ENCODE data around the gene APBA2.

Gene APBA2

DNA sequence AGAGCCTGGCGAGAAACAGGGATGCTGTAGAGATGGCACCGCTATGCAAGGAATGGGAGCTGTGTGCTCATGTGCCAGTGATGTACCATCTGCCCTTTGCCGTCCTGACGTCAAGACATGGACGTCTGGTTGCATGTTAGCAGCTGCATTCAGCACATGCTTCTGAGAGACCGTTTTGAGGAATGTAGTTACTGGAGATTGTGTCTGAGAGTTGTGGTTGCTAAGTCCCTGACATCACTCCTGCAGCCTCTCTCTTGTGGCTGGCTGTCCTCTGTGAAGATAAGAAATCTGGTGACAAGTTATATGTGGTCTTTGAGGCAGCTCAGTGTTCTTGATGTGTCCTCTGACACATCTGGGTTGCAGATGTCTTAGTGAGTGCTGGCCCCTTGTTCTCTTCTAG, 165.1 kb downstream of the APBA2 start:
- no peak overlapping the region for H3K9ac ChIP-seq (ENCODE audit: low read length)
- no peaks in the 10 kb centered on the region for H3K4me1 ChIP-seq (ENCODE audit: control insufficient read depth, insufficient read depth, low read depth, low read length)
- H3K79me1 ChIP-seq (replicated peaks; ENCODE audit: low read length, poor library complexity, severe bottlenecking) = peaks cover 1% of the 10 kb centered on the region
- no peak overlapping the region for H2BK5ac ChIP-seq (ENCODE audit: low read depth, low read length, poor library complexity, severe bottlenecking)
- no peak overlapping the region for H2AFZ ChIP-seq (ENCODE audit: low read depth, low read length)
- no peak overlapping the region for H2AK5ac ChIP-seq (ENCODE audit: low read length, severe bottlenecking)
- H3K4me2 ChIP-seq (ENCODE audit: low read length, poor library complexity, severe bottlenecking) = no peak overlapping the region
- H3K14ac ChIP-seq (ENCODE audit: low read length in 2 of 2) = peak overlapping the region in 1 of 2 experiments; percentile 5
- no peak overlapping the region for H3K4ac ChIP-seq (ENCODE audit: low read depth in 1 of 2, low read length in 2 of 2)
- peaks cover 0 to 7% of the 10 kb centered on the region in 2 experiments for H3K36me3 ChIP-seq (ENCODE audit: control insufficient read depth in 1 of 2, insufficient read depth in 2 of 2, low read depth in 1 of 2, low read length in 2 of 2)
- no peak overlapping the region for H2BK12ac ChIP-seq (ENCODE audit: low read length in 2 of 2)
- no peaks in the 10 kb centered on the region for H3K27me3 ChIP-seq (ENCODE audit: control insufficient read depth in 1 of 2, insufficient read depth in 1 of 2, low read length in 2 of 2)
- no peak overlapping the region for H4K8ac ChIP-seq (ENCODE audit: low read length)
- no peak overlapping the region for H3K4me3 ChIP-seq (ENCODE audit: insufficient read depth in 1 of 2, low read depth in 1 of 2, low read length in 2 of 2)
- no peak overlapping the region for H2BK120ac ChIP-seq (ENCODE audit: low read depth, low read length)
- 86% methylated on average over 6 of the region's 6 CpGs for WGBS
- H3K27ac ChIP-seq (ENCODE audit: low read length, poor library complexity, severe bottlenecking) = no peak overlapping the region
- H3K9me3 ChIP-seq (ENCODE audit: control insufficient read depth, low read length) = no peaks in the 10 kb centered on the region
- H4K91ac ChIP-seq (ENCODE audit: low read length) = no peak overlapping the region
- H2BK15ac ChIP-seq (ENCODE audit: low read depth, poor library complexity, severe bottlenecking) = no peak overlapping the region
- DNase-seq = peak; percentile 61
- H3K23ac ChIP-seq (ENCODE audit: low read length in 2 of 2) = peak overlapping the region in 1 of 2 experiments; percentile 2
- H3K18ac ChIP-seq (ENCODE audit: low read depth in 1 of 2, low read length in 2 of 2) = no peak overlapping the region

DNA sequence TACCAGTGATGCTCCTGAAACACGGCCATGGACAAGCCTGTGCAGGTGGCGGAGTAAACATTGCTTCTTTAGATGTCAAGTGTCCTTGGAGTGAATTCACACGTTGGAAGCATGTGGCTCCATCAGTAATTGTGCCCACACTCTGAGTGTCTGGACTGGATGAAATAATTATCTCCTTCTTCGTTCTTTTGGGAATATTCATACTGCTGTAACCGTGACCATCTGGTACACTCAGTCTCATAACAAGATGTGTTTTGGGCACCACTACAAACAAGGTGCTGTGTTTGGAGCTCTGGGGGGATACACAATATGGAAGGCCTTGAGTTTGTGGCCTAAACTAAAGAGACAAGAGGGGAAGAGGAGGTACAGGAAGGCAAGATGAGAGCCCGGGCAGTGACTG, 165.6 kb downstream of the APBA2 start:
- Histone ChIP-seq H3K4me2 (ENCODE audit: low read length, poor library complexity, severe bottlenecking) (no peak overlapping the region), H3K9ac (ENCODE audit: low read length) (no peak overlapping the region), H3K36me3 (ENCODE audit: control insufficient read depth in 1 of 2, insufficient read depth in 2 of 2, low read depth in 1 of 2, low read length in 2 of 2) (peaks cover 0 to 7% of the 10 kb centered on the region in 2 experiments), H2BK5ac (ENCODE audit: low read depth, low read length, poor library complexity, severe bottlenecking) (no peak overlapping the region), H3K9me3 (ENCODE audit: control insufficient read depth, low read length) (no peaks in the 10 kb centered on the region), H2AFZ (ENCODE audit: low read depth, low read length) (no peak overlapping the region), H3K27me3 (ENCODE audit: control insufficient read depth in 1 of 2, insufficient read depth in 1 of 2, low read length in 2 of 2) (no peaks in the 10 kb centered on the region), H3K23ac (ENCODE audit: low read length in 2 of 2) (no peak overlapping the region), H2BK120ac (ENCODE audit: low read depth, low read length) (no peak overlapping the region), H3K18ac (ENCODE audit: low read depth in 1 of 2, low read length in 2 of 2) (no peak overlapping the region), H3K4me1 (ENCODE audit: control insufficient read depth, insufficient read depth, low read depth, low read length) (no peaks in the 10 kb centered on the region), H3K4me3 (ENCODE audit: insufficient read depth in 1 of 2, low read depth in 1 of 2, low read length in 2 of 2) (no peak overlapping the region), H3K27ac (ENCODE audit: low read length, poor library complexity, severe bottlenecking) (no peak overlapping the region), H2BK12ac (ENCODE audit: low read length in 2 of 2) (no peak overlapping the region), H2BK15ac (ENCODE audit: low read depth, poor library complexity, severe bottlenecking) (no peak overlapping the region), H4K8ac (ENCODE audit: low read length) (no peak overlapping the region), H2AK5ac (ENCODE audit: low read length, severe bottlenecking) (no peak overlapping the region), H4K91ac (ENCODE audit: low read length) (no peak overlapping the region), H3K4ac (ENCODE audit: low read depth in 1 of 2, low read length in 2 of 2) (no peak overlapping the region), H3K79me1 (replicated peaks; ENCODE audit: low read length, poor library complexity, severe bottlenecking) (peaks cover 1% of the 10 kb centered on the region), H3K14ac (ENCODE audit: low read length in 2 of 2) (no peak overlapping the region)
- WGBS = 94% methylated on average over 6 of the region's 6 CpGs
- DNase-seq = no peak

DNA sequence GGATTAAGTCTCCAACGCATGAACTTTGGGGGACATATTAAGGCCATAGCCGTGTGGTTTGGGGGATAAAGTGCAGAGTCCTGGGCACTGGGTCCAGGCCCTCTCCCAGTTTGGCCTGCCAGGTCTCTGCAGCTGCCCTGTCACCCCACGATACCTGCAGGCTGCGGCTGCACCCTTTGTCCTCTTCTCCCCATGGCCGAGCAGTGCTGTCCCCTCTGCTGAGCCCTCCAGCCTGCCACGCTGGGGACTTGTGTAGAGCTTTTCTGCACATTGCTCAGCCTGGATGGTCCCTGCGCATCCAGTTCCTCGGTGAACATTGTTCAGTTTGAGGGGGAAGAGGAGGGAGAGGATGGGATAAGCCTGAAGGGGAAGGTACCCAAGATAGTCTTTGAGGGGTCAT, 167.2 kb downstream of the APBA2 start:
- no peak overlapping the region for H4K91ac ChIP-seq (ENCODE audit: low read length)
- H3K9ac ChIP-seq (ENCODE audit: low read length) = no peak overlapping the region
- no peaks in the 10 kb centered on the region for H3K9me3 ChIP-seq (ENCODE audit: control insufficient read depth, low read length)
- H2BK5ac ChIP-seq (ENCODE audit: low read depth, low read length, poor library complexity, severe bottlenecking) = no peak overlapping the region
- H2AK5ac ChIP-seq (ENCODE audit: low read length, severe bottlenecking) = no peak overlapping the region
- no peak overlapping the region for H3K4me3 ChIP-seq (ENCODE audit: insufficient read depth in 1 of 2, low read depth in 1 of 2, low read length in 2 of 2)
- no peak overlapping the region for H4K8ac ChIP-seq (ENCODE audit: low read length)
- no peaks in the 10 kb centered on the region for H3K4me1 ChIP-seq (ENCODE audit: control insufficient read depth, insufficient read depth, low read depth, low read length)
- H3K36me3 ChIP-seq (ENCODE audit: control insufficient read depth in 1 of 2, insufficient read depth in 2 of 2, low read depth in 1 of 2, low read length in 2 of 2) = peaks cover 0 to 7% of the 10 kb centered on the region in 2 experiments
- no peak overlapping the region for H2BK120ac ChIP-seq (ENCODE audit: low read depth, low read length)
- no peak overlapping the region for H3K27ac ChIP-seq (ENCODE audit: low read length, poor library complexity, severe bottlenecking)
- no peak overlapping the region for H3K23ac ChIP-seq (ENCODE audit: low read length in 2 of 2)
- H3K4me2 ChIP-seq (ENCODE audit: low read length, poor library complexity, severe bottlenecking) = no peak overlapping the region
- 98% methylated on average over 8 of the region's 8 CpGs for WGBS
- H3K18ac ChIP-seq (ENCODE audit: low read depth in 1 of 2, low read length in 2 of 2) = no peak overlapping the region
- H2BK15ac ChIP-seq (ENCODE audit: low read depth, poor library complexity, severe bottlenecking) = no peak overlapping the region
- no peak overlapping the region for H2BK12ac ChIP-seq (ENCODE audit: low read length in 2 of 2)
- H3K27me3 ChIP-seq (ENCODE audit: control insufficient read depth in 1 of 2, insufficient read depth in 1 of 2, low read length in 2 of 2) = no peaks in the 10 kb centered on the region
- no peak overlapping the region for H3K14ac ChIP-seq (ENCODE audit: low read length in 2 of 2)
- no peaks in the 10 kb centered on the region for H3K79me1 ChIP-seq (replicated peaks; ENCODE audit: low read length, poor library complexity, severe bottlenecking)
- no peak overlapping the region for H3K4ac ChIP-seq (ENCODE audit: low read depth in 1 of 2, low read length in 2 of 2)
- DNase-seq = no peak
- H2AFZ ChIP-seq (ENCODE audit: low read depth, low read length) = no peak overlapping the region

DNA sequence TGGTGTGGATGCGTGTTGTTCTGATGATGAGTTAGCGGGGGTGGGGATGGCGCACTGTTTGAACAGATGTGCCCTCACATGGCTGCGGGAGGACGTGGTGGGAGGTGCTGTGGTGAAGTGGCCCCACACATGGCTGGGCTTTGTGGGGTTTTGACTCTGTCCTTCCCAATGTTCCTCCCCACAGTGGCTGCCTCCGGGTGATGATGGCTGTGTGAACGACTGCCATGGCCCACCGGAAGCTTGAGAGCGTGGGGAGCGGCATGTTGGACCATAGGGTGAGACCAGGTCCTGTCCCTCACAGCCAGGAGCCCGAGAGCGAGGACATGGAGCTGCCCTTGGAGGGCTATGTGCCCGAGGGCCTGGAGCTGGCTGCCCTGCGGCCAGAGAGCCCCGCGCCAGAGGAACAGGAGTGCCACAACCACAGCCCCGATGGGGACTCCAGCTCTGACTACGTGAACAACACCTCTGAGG, 167.9 kb downstream of the APBA2 start:
- Histone ChIP-seq H2BK5ac (ENCODE audit: low read depth, low read length, poor library complexity, severe bottlenecking) (no peak overlapping the region), H3K27me3 (ENCODE audit: control insufficient read depth in 1 of 2, insufficient read depth in 1 of 2, low read length in 2 of 2) (no peaks in the 10 kb centered on the region), H3K4me3 (ENCODE audit: insufficient read depth in 1 of 2, low read depth in 1 of 2, low read length in 2 of 2) (no peak overlapping the region), H2BK120ac (ENCODE audit: low read depth, low read length) (no peak overlapping the region), H3K36me3 (ENCODE audit: control insufficient read depth in 1 of 2, insufficient read depth in 2 of 2, low read depth in 1 of 2, low read length in 2 of 2) (peaks cover 0 to 7% of the 10 kb centered on the region in 2 experiments), H3K23ac (ENCODE audit: low read length in 2 of 2) (no peak overlapping the region), H3K4me1 (ENCODE audit: control insufficient read depth, insufficient read depth, low read depth, low read length) (no peaks in the 10 kb centered on the region), H4K91ac (ENCODE audit: low read length) (peak overlapping the region; percentile 1), H2AK5ac (ENCODE audit: low read length, severe bottlenecking) (no peak overlapping the region), H3K4ac (ENCODE audit: low read depth in 1 of 2, low read length in 2 of 2) (no peak overlapping the region), H3K27ac (ENCODE audit: low read length, poor library complexity, severe bottlenecking) (no peak overlapping the region), H2BK15ac (ENCODE audit: low read depth, poor library complexity, severe bottlenecking) (no peak overlapping the region), H4K8ac (ENCODE audit: low read length) (no peak overlapping the region), H3K9ac (ENCODE audit: low read length) (no peak overlapping the region), H2AFZ (ENCODE audit: low read depth, low read length) (no peak overlapping the region), H3K79me1 (replicated peaks; ENCODE audit: low read length, poor library complexity, severe bottlenecking) (no peaks in the 10 kb centered on the region), H2BK12ac (ENCODE audit: low read length in 2 of 2) (no peak overlapping the region), H3K4me2 (ENCODE audit: low read length, poor library complexity, severe bottlenecking) (no peak overlapping the region), H3K14ac (ENCODE audit: low read length in 2 of 2) (no peak overlapping the region), H3K18ac (ENCODE audit: low read depth in 1 of 2, low read length in 2 of 2) (no peak overlapping the region), H3K9me3 (ENCODE audit: control insufficient read depth, low read length) (no peaks in the 10 kb centered on the region)
- no peak for DNase-seq
- 95% methylated on average over 18 of the region's 18 CpGs for WGBS
